Measurements from ENCODE around the gene PKHD1.

The PKHD1 gene

GRCh38 chr6:51619042-51619799, 468.2 kb downstream of the PKHD1 start:
- in situ Hi-C loops (cut with MboI; ENCODE audit: low pct_unique_long_range_greater_than_20kb, low sequenced_read_pairs) = no loop called here
- DNase-seq = no peak

- DNase-seq = peak; percentile 3
Measured at GRCh38 chr6:51618563-51618962, 468.9 kb downstream of the PKHD1 start.

DNA sequence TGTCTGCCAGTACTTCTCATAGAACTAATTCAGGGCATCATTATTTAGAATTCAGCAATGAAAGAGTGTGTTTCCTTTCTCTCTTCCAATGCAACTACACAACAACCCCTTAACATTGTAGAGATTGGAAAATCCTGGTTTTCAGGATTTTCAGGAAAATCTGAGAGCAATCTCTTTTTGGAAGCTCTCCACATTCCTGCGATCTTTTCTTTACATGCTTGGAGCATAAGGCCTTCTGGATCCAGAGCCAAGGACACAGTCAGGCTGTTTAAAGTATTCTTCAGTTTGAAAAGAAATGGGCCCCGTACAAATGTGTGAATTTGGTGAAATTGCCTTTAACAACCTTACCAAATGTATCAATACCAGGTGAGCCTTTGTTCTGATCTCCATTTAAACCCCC, 469.7 kb downstream of the PKHD1 start:
- no peak for DNase-seq
- in situ Hi-C loops (cut with MboI; ENCODE audit: low pct_unique_long_range_greater_than_20kb, low sequenced_read_pairs) = no loop called here

More at GRCh38 chr6:51618563-51618962, 468.9 kb downstream of the PKHD1 start:
- in situ Hi-C loops (cut with MboI; ENCODE audit: low pct_unique_long_range_greater_than_20kb, low sequenced_read_pairs) = no loop called here

- in situ Hi-C loops (cut with MboI; ENCODE audit: low pct_unique_long_range_greater_than_20kb, low sequenced_read_pairs) = no loop called here
Measured at GRCh38 chr6:51616243-51616642, 471.2 kb downstream of the PKHD1 start.

DNA sequence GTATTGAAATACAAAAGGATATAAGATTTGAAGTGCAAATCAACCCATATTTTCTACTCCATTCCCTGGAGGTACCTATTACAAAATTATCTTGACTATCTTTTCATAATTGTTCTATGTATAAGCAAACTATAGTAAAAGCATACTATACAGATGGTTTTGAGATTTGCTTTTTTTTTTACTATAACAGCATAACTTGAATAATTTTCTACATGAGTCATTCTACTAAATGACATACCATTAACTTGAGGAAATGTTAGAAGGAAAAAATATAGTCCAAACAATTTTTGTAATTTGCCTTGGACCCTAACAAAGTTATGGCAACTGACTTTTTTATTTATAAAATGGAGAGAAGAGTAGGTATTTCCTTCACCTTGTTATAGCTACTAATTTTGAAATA, 472.7 kb downstream of the PKHD1 start:
- in situ Hi-C loops (cut with MboI; ENCODE audit: low pct_unique_long_range_greater_than_20kb, low sequenced_read_pairs) = no loop called here
- no peak for DNase-seq

More at GRCh38 chr6:51616243-51616642, 471.2 kb downstream of the PKHD1 start:
- DNase-seq = no peak

GRCh38 chr6:51613558-51613957, 473.9 kb downstream of the PKHD1 start:
- no peak for DNase-seq
- in situ Hi-C loops (cut with MboI; ENCODE audit: low pct_unique_long_range_greater_than_20kb, low sequenced_read_pairs) = no loop called here

DNA sequence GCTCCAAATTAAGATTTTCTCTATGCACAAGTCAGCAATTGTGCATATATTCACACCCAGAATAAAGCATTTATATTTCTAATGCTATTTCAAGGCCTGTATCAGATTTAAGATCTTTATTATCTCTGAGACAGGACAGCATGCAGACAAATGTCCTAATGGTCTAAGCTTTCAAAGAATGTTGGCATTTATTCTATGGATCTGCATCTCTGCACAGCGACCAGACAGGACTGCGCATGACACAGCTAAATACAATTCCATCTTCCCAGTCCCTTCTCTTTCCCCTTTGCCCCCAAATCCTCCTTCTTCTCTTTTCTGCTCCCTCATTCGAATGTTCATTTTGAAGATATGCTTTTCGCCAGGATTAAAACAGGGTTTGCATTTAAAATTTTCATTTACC, 478.5 kb downstream of the PKHD1 start:
- in situ Hi-C loops (cut with MboI; ENCODE audit: low pct_unique_long_range_greater_than_20kb, low sequenced_read_pairs) = no loop called here
- DNase-seq = no peak

GRCh38 chr6:51608383-51608782, 479.0 kb downstream of the PKHD1 start:
- in situ Hi-C loops (cut with MboI; ENCODE audit: low pct_unique_long_range_greater_than_20kb, low sequenced_read_pairs) = no loop called here
- no peak for DNase-seq

DNA sequence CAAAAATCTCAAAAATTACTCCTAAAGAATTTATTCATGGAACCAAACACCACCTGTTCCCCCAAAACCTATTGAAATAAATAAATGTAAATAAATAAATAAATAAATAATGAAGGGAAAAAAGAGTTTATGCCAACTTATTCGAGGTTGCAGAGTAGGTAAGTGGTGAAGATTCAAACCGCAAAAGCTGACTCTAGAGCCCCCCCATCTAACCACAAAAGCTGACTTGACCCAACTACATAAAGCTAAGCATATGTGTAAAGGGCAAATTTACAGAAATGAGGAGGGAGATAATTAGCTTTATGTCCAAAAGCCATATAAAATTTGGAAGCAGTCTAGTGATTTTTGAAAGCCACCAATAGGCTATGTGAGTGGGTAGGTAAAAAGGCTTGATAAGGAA, 486.9 kb downstream of the PKHD1 start:
- in situ Hi-C loops (cut with MboI; ENCODE audit: low pct_unique_long_range_greater_than_20kb, low sequenced_read_pairs) = no loop called here
- DNase-seq = no peak

DNA sequence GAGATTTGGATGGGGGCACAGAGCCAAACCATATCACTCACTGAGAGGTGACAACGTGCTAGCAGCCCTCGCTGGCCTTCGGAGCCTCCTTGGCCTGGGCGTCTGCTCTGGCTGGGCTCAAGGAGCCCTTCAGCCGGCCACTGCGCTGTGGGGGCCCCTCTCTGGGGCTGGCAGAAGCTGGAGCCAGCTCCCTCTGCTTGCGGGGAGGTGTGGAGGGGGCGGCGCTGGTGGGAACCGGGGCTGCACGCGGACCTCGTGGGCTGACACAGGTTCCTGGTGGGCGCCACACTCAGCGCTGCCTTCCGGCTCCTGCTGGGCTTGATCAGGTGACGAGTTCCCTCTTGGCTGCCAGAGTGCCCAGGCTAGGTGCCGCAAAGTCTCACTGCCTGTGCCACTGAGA, 489.2 kb downstream of the PKHD1 start:
- in situ Hi-C loops (cut with MboI; ENCODE audit: low pct_unique_long_range_greater_than_20kb, low sequenced_read_pairs) = no loop called here
- DNase-seq = no peak

DNA sequence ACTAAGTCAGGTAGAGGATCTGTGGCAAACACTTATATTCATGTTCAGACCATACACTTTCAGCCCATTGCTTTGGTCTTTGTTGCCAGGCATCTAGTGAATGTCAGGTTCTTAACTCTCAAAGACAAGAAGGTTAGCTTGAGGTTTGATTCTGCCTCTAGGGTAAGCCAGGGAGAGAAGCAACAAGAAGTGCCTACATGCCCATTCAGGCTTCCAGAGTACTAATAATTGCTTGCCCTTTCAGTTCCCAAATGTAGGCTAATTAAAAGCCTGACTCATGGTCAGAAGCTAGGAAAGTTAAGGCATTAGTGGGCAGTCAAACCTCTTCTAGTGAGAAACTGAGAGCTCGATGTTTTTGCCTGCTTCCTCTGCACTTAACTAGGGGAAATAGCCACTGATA, 492.4 kb downstream of the PKHD1 start:
- DNase-seq = no peak
- in situ Hi-C loops (cut with MboI; ENCODE audit: low pct_unique_long_range_greater_than_20kb, low sequenced_read_pairs) = no loop called here

- in situ Hi-C loops (cut with MboI; ENCODE audit: low pct_unique_long_range_greater_than_20kb, low sequenced_read_pairs) = no loop called here
- DNase-seq = no peak
Measured at GRCh38 chr6:51585264-51585663, 502.1 kb downstream of the PKHD1 start.

- in situ Hi-C loops (cut with MboI; ENCODE audit: low pct_unique_long_range_greater_than_20kb, low sequenced_read_pairs) = no loop called here
- DNase-seq = no peak
Measured at GRCh38 chr6:51584163-51584562, 503.2 kb downstream of the PKHD1 start.

- in situ Hi-C loops (cut with MboI; ENCODE audit: low pct_unique_long_range_greater_than_20kb, low sequenced_read_pairs) = no loop called here
- DNase-seq = no peak
Measured at GRCh38 chr6:51578994-51579393, 508.4 kb downstream of the PKHD1 start.

GRCh38 chr6:51578362-51578761, 509.1 kb downstream of the PKHD1 start:
- in situ Hi-C loops (cut with MboI; ENCODE audit: low pct_unique_long_range_greater_than_20kb, low sequenced_read_pairs) = no loop called here
- no peak for DNase-seq

DNA sequence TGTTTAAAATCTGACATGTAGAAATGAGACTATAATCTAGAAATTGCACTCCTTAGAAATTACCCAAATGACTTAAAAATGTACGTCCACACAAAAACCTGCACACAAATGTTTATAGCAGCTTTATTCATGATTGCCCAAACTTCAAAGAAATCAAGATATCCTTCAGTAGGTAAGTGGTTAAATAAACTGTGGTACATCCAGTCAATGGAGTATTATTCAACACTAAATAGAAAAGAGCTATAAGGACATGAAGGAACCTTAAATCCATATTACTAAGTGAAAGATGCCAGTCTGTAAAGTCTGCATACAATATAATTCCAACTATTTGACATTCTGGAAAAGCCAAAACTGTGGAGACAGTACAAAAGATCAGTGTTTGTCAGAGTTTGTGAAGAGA, 513.4 kb downstream of the PKHD1 start:
- DNase-seq = no peak
- in situ Hi-C loops (cut with MboI; ENCODE audit: low pct_unique_long_range_greater_than_20kb, low sequenced_read_pairs) = no loop called here

- no peak for DNase-seq
- in situ Hi-C loops (cut with MboI; ENCODE audit: low pct_unique_long_range_greater_than_20kb, low sequenced_read_pairs) = no loop called here
Measured at GRCh38 chr6:51571168-51571567, 516.2 kb downstream of the PKHD1 start.

GRCh38 chr6:51570168-51570921, 517.1 kb downstream of the PKHD1 start:
- DNase-seq = no peak
- in situ Hi-C loops (cut with MboI; ENCODE audit: low pct_unique_long_range_greater_than_20kb, low sequenced_read_pairs) = no loop called here

DNA sequence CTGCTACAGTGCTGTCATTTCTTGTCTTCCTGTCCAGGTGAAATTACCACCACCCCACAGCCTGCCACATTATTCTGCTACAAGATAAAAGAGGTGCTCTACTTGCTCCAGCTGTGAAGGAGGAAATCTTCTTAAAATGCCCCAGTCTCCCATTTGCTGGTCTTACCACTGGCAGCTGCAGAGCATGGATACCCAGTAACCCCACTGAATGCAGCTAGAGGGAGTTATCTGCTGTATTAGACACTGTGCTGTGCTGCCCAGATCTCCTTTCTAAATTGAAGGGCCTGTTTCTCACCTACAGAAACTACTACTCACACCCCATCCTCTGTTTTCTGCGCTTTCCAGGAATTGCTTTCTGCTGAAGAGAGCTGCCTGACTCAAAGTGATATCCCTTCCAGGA, 517.8 kb downstream of the PKHD1 start:
- in situ Hi-C loops (cut with MboI; ENCODE audit: low pct_unique_long_range_greater_than_20kb, low sequenced_read_pairs) = no loop called here

DNA sequence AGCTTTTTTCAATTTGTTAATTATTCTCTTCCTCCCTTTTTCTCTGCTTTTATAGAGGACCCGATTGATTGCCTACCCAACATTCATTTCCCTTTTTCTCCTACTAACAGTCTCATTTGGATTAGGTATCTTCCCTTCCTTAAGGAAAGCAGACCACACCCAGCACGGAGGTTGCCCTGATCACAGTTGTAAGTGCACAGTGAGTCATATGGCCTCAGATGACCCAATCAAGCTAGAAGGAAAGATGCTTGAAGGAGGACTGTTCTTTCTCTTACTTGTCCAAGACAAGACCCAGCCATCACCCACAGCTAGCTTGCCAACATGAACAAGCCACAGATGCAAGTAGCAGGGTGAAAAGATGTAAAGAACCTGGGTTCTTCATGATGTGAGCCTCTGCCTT, 518.6 kb downstream of the PKHD1 start:
- DNase-seq = no peak
- in situ Hi-C loops (cut with MboI; ENCODE audit: low pct_unique_long_range_greater_than_20kb, low sequenced_read_pairs) = no loop called here

More for the DNA sequence above, 517.8 kb downstream of the PKHD1 start:
- no peak for DNase-seq

DNA sequence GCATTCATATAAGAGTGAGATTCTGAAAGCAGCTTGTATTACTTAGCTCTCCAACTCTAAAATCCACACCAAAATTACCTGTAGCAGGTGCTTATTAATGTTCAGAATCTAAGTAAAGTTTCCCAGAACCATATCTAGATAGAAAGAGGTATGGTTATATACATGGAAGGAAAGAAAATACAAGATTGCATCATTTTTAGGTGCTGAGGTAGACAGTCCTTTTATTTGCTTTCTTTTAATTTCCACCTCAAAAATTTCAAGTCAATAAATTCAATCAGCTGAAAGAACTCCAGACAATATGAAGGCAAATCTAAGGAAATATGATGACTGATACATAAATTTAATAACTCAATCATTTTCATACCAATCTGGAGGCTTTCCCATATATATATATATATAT, 521.9 kb downstream of the PKHD1 start:
- no peak for DNase-seq
- in situ Hi-C loops (cut with MboI; ENCODE audit: low pct_unique_long_range_greater_than_20kb, low sequenced_read_pairs) = no loop called here

All from KBM-7 (cell line).